Body of pancreas (tissue), 4 donors: ENCODE results near the gene RNF181.

Source experiments
- POLR2A ChIP-seq, 3 donors: fragments of 450-650 bp; IDR thresholded peaks; one replicate each; pipeline ENCODE4 v1.6.1; 2016; ENCODE audit warnings: antibody characterized with exemption in 3 of 3, mild to moderate bottlenecking in 2 of 3
- TF ChIP-seq, protein P1 (sequence below), 7 experiments: fragments of 450-650 bp in 4 of 7; fragments of 200-600 bp in 3 of 7; sonication (generic) in 3 of 7; IDR thresholded peaks; one replicate each; pipeline ENCODE4 v1.5.1; 2016 to 2019; ENCODE audit warnings: antibody characterized with exemption in 7 of 7

DNA sequence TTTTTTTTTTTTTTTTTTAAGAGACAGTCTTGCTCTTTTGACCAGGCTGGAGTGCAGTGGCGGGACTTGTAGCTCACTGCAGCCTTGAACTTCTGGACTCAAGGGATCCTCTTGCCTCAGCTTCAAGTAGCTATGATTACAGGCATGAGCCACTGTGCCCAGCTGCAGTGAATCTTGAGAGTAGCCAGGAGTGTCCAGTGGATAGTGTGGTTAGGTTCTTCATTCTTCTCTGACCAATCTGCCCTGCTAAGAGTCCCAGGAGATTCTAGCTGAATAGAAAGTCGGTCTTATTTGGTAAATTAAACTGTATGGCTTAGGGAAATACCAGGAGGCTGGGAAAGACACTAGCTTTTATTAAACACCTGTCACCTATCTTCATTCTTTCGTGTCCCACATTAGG, 35.8 kb downstream of the RNF181 start:
- TF ChIP-seq, protein P1, sequence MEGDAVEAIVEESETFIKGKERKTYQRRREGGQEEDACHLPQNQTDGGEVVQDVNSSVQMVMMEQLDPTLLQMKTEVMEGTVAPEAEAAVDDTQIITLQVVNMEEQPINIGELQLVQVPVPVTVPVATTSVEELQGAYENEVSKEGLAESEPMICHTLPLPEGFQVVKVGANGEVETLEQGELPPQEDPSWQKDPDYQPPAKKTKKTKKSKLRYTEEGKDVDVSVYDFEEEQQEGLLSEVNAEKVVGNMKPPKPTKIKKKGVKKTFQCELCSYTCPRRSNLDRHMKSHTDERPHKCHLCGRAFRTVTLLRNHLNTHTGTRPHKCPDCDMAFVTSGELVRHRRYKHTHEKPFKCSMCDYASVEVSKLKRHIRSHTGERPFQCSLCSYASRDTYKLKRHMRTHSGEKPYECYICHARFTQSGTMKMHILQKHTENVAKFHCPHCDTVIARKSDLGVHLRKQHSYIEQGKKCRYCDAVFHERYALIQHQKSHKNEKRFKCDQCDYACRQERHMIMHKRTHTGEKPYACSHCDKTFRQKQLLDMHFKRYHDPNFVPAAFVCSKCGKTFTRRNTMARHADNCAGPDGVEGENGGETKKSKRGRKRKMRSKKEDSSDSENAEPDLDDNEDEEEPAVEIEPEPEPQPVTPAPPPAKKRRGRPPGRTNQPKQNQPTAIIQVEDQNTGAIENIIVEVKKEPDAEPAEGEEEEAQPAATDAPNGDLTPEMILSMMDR (IDR thresholded peaks at IDR 0.05) = no peak
- TF ChIP-seq POLR2A (IDR thresholded peaks at IDR 0.05) = no peak
